Measurements from ENCODE around the gene ZFAND2A. TPM values are rescaled to one million over a fixed set of nuclear protein-coding genes. Genes with fewer than 3 reads are reported as not detected.
"Not testable (repeated sequence)": the region's sequence is repeated elsewhere in the genome, so short reads cannot be mapped to it uniquely, and the experiment has no call there.

The ZFAND2A gene
- total and polyA plus RNA-seq, 12 donors: 11.8 to 54.1 (median 20.2) TPM

DNA sequence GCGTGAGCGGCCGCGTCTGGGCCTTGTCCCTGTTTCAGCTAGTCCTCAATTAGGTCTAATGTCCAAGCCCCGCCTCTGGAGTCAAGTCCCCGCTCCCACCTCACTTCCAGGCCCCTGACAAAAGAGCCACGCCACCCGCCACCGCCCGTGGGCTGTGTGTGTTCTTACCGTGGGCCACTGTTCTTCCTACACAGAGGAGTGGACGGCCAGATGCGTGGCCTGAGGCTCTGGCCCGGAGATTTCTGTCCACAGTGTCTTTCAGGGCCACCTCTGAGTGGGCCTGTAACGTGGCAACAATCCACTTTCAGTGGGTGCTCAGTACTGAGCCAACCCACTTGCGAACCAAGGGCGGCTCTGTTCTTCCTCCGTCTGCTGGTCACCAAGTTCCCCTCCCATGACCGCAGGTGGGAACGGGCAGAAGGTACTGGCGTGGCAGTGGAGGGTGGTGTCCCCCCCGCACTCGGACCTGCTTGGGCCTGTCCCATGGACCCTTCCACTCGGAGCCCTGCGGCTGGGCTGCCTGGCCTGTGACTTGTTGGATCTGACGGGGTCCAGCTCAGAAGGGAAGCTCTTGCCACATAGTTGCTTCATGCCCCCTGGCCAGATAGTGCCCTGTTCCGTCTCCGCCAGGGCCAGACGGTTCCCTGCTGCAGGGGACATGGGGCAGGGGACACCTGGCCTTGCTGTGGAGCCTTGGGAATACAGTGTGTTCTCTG lies 15.0 kb upstream of the ZFAND2A start:
- DNase-seq: no peak
- peaks cover 0 to 8% of the 10 kb centered on the region in 2 donors for H3K4me1 ChIP-seq (replicated peaks in 1 of 2)
- no peak overlapping the region for H3K27ac ChIP-seq
- H3K4me3 ChIP-seq: no peak overlapping the region
- TF ChIP-seq, protein P1, sequence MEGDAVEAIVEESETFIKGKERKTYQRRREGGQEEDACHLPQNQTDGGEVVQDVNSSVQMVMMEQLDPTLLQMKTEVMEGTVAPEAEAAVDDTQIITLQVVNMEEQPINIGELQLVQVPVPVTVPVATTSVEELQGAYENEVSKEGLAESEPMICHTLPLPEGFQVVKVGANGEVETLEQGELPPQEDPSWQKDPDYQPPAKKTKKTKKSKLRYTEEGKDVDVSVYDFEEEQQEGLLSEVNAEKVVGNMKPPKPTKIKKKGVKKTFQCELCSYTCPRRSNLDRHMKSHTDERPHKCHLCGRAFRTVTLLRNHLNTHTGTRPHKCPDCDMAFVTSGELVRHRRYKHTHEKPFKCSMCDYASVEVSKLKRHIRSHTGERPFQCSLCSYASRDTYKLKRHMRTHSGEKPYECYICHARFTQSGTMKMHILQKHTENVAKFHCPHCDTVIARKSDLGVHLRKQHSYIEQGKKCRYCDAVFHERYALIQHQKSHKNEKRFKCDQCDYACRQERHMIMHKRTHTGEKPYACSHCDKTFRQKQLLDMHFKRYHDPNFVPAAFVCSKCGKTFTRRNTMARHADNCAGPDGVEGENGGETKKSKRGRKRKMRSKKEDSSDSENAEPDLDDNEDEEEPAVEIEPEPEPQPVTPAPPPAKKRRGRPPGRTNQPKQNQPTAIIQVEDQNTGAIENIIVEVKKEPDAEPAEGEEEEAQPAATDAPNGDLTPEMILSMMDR (IDR thresholded peaks at IDR 0.05): no peak
- TF ChIP-seq POLR2A (IDR thresholded peaks at IDR 0.05): no peak
- intact Hi-C loops (cut with DNase I): loop anchor here in 1 of 2 donors (10.0 kb wide), 1 partner anchor 180 kb away; no protein-coding TSS in a partner anchor
- no peaks in the 10 kb centered on the region for H3K36me3 ChIP-seq (replicated peaks in 1 of 2)
- 94 to 96% (median 95%) methylated on average over 24 to 29 of the region's 29 CpGs for WGBS, 4 donors
- no peaks in the 10 kb centered on the region for H3K27me3 ChIP-seq
- H3K9me3 ChIP-seq (replicated peaks in 1 of 3): no peaks in the 10 kb centered on the region

DNA sequence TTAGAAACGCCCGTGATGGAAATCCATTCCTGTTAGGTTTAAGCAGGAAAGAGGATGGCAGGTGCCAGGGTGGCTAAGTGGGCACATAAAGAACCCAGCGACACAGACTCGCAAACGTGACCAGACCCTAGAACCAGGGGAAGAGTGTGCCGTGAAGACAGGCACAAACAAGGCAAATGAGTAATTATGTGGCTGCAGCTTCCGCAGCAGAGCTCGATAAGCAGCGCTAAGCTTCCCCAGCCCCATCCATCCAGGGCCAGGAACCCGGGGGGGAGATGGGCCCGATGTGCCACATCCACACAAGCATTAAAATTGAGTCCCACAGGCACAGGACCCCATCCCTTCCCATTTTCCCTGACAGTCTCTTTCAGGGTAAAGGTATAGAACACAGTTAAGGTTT lies 14.0 kb upstream of the ZFAND2A start:
- TF ChIP-seq, protein P1 (IDR thresholded peaks at IDR 0.05): no peak
- TF ChIP-seq POLR2A (IDR thresholded peaks at IDR 0.05): no peak
- DNase-seq: no peak
- 77 to 81% (median 79%) methylated on average over 11 of the region's 11 CpGs for WGBS, 4 donors
- no peaks in the 10 kb centered on the region for H3K9me3 ChIP-seq (replicated peaks in 1 of 3)
- intact Hi-C loops (cut with DNase I): loop anchor here in 1 of 2 donors (10.0 kb wide), 1 partner anchor 179 kb away; no protein-coding TSS in a partner anchor
- H3K27me3 ChIP-seq: no peaks in the 10 kb centered on the region
- H3K4me1 ChIP-seq (replicated peaks in 1 of 2): peaks cover 0 to 8% of the 10 kb centered on the region in 2 donors
- H3K27ac ChIP-seq: no peak overlapping the region
- H3K4me3 ChIP-seq: no peak overlapping the region
- H3K36me3 ChIP-seq (replicated peaks in 1 of 2): no peaks in the 10 kb centered on the region

DNA sequence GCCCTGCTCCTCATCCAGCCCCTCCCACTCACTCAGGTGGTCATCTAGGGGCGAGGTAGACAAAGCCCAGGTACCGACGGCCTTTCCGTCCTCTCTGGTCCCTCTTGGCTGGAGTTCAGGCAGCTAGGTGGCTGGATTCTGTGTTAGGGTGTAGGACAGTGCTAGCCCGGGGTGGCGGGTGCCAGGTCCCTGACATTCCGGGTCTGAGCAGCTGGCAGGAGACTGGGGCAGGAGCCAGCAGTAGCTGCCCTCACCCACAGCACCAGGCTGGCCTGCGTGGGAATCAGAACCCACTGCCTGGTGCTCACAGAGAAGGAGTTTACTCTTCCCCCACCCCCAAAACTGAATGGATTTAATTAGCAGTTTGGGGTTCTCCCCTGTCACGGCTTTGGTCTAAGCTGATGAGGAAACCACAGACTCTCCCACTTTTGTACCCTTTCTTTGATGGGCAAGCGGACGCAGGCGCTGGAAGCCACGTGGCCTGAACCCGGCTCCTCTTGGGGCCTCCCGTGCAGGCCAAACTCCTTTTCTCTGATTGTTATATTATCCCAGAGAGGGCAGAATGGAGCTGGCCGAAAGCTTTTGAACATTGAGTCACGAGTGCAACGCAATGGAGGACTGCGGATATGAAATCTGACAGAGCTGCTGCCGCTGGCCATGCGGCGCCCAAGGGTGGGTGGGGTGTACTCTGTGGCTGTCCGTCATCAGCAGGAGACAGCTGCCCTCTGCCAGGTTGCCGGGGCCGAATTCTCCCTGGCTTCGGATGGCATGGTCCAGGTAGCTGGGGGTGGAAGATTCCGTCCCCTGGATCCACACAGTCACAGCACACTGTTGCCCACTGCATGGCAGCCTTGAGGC lies 12.9 kb upstream of the ZFAND2A start:
- H3K4me3 ChIP-seq: no peak overlapping the region
- intact Hi-C loops (cut with DNase I): loop anchor here in 1 of 2 donors (10.0 kb wide), 1 partner anchor 178 kb away; no protein-coding TSS in a partner anchor

GRCh38 chr7:1171516-1171915 lies 11.5 kb upstream of the ZFAND2A start:
- H3K27ac ChIP-seq; H3K27me3 ChIP-seq; H3K36me3 ChIP-seq (replicated peaks in 1 of 2); H3K4me1 ChIP-seq (replicated peaks in 1 of 2); H3K4me3 ChIP-seq; H3K9me3 ChIP-seq (replicated peaks in 1 of 3); DNase-seq: not testable (repeated sequence)
- 65 to 85% (median 74%) methylated on average over 6 to 7 of the region's 7 CpGs for WGBS, 4 donors
- intact Hi-C loops (cut with DNase I): loop anchor here in 1 of 2 donors (10.0 kb wide), 1 partner anchor 177 kb away; no protein-coding TSS in a partner anchor

More for the DNA sequence above, 12.9 kb upstream of the ZFAND2A start:
- Histone ChIP-seq H3K4me1 (replicated peaks in 1 of 2) (peaks cover 0 to 8% of the 10 kb centered on the region in 2 donors), H3K9me3 (replicated peaks in 1 of 3) (no peaks in the 10 kb centered on the region), H3K27me3 (no peaks in the 10 kb centered on the region), H3K27ac (no peak overlapping the region), H3K36me3 (replicated peaks in 1 of 2) (no peaks in the 10 kb centered on the region)
- TF ChIP-seq, protein P1 (IDR thresholded peaks at IDR 0.05): no peak
- no peak for TF ChIP-seq POLR2A (IDR thresholded peaks at IDR 0.05)
- 84 to 90% (median 87%) methylated on average over 23 to 27 of the region's 27 CpGs for WGBS, 4 donors
- DNase-seq: no peak
